SK-N-MC (cell line): ENCODE measurements around the gene COA8.
"Not testable (repeated sequence)": the region's sequence is repeated elsewhere in the genome, so short reads cannot be mapped to it uniquely, and the experiment has no call there.

Source experiments
- DNase-seq: peaks from one replicate; pipeline ENCODE4 v3.0.0-alpha.2; 2011; ENCODE audit warnings: low read depth, low spot score
- H3K27ac ChIP-seq: fragments of 200-600 bp; sonication (generic); 2 replicates; pipeline ENCODE4 v1.5.1; 2016; ENCODE audit warnings: mixed run types
- H3K36me3 ChIP-seq: fragments of 200-600 bp; sonication (generic); 2 replicates; pipeline ENCODE4 v1.6.1; 2017; ENCODE audit warnings: antibody characterized with exemption, low read length, mixed read lengths; ENCODE audit not compliant: insufficient read depth
- H3K4me3 ChIP-seq: fragments of 200-600 bp; sonication (generic); 2 replicates; pipeline ENCODE4 v1.5.1; 2016
- H3K9ac ChIP-seq: fragments of 200-600 bp; sonication (generic); 2 replicates; pipeline ENCODE4 v1.8.0; 2017; ENCODE audit warnings: mixed run types, mixed read lengths; ENCODE audit not compliant: insufficient read length
- H3K9me3 ChIP-seq: fragments of 200-600 bp; sonication (generic); 2 replicates; pipeline ENCODE4 v1.6.1; 2017; ENCODE audit warnings: low read depth, mild to moderate bottlenecking, antibody characterized with exemption, low read length, moderate library complexity, mixed read lengths
- EZH2 ChIP-seq: fragments of 200-600 bp; sonication (generic); IDR thresholded peaks from one replicate; pipeline ENCODE4 v1.6.1; 2017; ENCODE audit warnings: antibody characterized with exemption
- FOXP2 ChIP-seq: optimal IDR thresholded peaks from 2 replicates; pipeline ENCODE3; 2011; ENCODE audit warnings: mild to moderate bottlenecking, moderate library complexity; ENCODE audit not compliant: insufficient read depth; ENCODE audit errors: extremely low read length, control extremely low read depth
- POLR2AphosphoS5 ChIP-seq: IDR thresholded peaks from 2 replicates; pipeline ENCODE4 v1.6.1; 2012; ENCODE audit warnings: mild to moderate bottlenecking, low read depth, low read length, borderline replicate concordance

The COA8 gene

GRCh38 chr14:103584326-103584915 lies 21.7 kb downstream of the COA8 start:
- Histone ChIP-seq H3K27ac (no peak overlapping the region), H3K9me3 (no peaks in the 10 kb centered on the region), H3K9ac (no peak overlapping the region), H3K36me3 (no peaks in the 10 kb centered on the region), H3K4me3 (no peak overlapping the region)
- TF ChIP-seq POLR2AphosphoS5, result no peak
- no peak for TF ChIP-seq EZH2
- TF ChIP-seq FOXP2, result no peak
- DNase-seq, result no peak

- H3K27ac ChIP-seq, result no peak overlapping the region
- no peak overlapping the region for H3K4me3 ChIP-seq
- TF ChIP-seq EZH2, result no peak
- no peak for TF ChIP-seq POLR2AphosphoS5
- no peak for TF ChIP-seq FOXP2
- no peak for DNase-seq
- H3K9ac ChIP-seq, result no peak overlapping the region
- no peaks in the 10 kb centered on the region for H3K9me3 ChIP-seq
- no peaks in the 10 kb centered on the region for H3K36me3 ChIP-seq
Observed at GRCh38 chr14:103593577-103593976, 30.8 kb downstream of the COA8 start.

- peak; percentile 37; the same call in 1 of the 2 replicates for TF ChIP-seq POLR2AphosphoS5
- TF ChIP-seq EZH2, result no peak
- peak overlapping the region; percentile 94 for H3K27ac ChIP-seq
- peak overlapping the region; percentile 59 for H3K4me3 ChIP-seq
- H3K9me3 ChIP-seq, result no peaks in the 10 kb centered on the region
- peak overlapping the region; percentile 64 for H3K9ac ChIP-seq
- H3K36me3 ChIP-seq, result no peaks in the 10 kb centered on the region
- DNase-seq, result peak; percentile 75
Observed at GRCh38 chr14:103594265-103594664, 31.5 kb downstream of the COA8 start.

DNA sequence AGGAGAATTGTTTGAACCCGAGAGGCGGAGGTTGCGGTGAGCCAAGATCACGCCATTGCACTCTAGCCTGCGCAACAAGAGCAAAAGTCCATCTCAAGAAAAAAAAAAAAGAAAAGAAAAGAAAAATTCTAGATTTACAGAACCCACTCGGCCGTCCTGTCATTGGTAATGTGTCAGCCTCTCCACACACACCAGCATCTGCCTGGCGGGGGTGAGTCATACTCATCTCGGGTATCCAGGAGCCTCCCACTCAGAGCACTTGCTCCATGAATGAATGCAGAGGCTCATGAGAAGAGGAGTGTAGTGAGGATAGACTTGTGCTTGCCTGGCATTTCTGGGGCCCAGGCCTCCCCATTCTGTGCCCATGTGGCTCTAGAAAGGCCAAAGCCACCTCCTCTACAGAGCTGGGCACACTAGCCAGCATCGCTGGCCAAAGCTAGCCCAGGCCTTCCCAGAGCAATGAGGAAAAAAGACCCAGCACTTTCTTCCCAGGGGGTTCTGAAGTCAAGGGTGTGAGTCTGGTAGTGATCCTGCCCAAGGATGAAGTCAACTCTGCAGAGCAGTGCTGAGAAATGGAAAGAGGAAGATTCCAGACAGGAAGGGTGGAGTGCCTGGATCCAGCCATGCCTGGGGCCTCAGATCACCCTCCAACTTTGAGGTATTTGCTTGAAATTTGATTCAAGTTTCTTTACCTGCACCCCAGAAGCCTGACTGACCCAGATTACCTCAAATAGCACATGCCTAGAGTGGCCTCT lies 35.0 kb downstream of the COA8 start:
- no peak overlapping the region for H3K4me3 ChIP-seq
- H3K9ac ChIP-seq, result no peak overlapping the region
- no peaks in the 10 kb centered on the region for H3K36me3 ChIP-seq
- TF ChIP-seq FOXP2, result no peak
- TF ChIP-seq POLR2AphosphoS5, result no peak
- no peak for DNase-seq
- no peak overlapping the region for H3K27ac ChIP-seq
- H3K9me3 ChIP-seq, result no peaks in the 10 kb centered on the region

DNA sequence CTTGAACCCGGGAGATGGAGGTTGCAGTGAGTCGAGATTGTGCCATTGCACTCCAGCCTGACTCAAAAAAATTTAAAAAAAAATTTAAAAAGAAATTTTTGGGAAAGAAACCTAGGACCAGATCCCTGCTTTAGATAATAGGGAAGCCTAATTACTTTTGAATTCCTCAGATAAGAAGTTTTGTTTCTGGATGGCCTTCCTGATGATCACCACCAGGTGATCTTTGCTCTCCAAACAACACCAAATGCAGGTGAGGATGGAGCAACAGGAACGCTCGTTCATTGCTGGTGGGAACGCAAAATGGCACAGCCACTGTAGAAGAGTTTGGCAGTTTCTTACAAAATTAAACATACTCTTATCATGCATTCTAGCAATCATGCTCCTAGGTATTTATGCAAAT lies 37.7 kb downstream of the COA8 start:
- TF ChIP-seq EZH2 (no peak), FOXP2 (no peak), POLR2AphosphoS5 (no peak)
- H3K9ac ChIP-seq, result no peak overlapping the region
- no peak overlapping the region for H3K27ac ChIP-seq

GRCh38 chr14:103604620-103605019 lies 41.9 kb downstream of the COA8 start:
- TF ChIP-seq EZH2 (no peak), POLR2AphosphoS5 (no peak)
- Histone ChIP-seq H3K9ac (no peak overlapping the region), H3K4me3 (no peak overlapping the region), H3K36me3 (no peaks in the 10 kb centered on the region), H3K27ac (no peak overlapping the region), H3K9me3 (no peaks in the 10 kb centered on the region)
- DNase-seq, result no peak

More for the DNA sequence above, 37.7 kb downstream of the COA8 start:
- Histone ChIP-seq H3K36me3 (no peaks in the 10 kb centered on the region), H3K4me3 (no peak overlapping the region), H3K9me3 (no peaks in the 10 kb centered on the region)
- no peak for DNase-seq

- Histone ChIP-seq H3K27ac (no peak overlapping the region), H3K36me3 (no peaks in the 10 kb centered on the region), H3K9ac (no peak overlapping the region), H3K9me3 (peaks cover 6% of the 10 kb centered on the region; the same call in 1 of the 2 replicates), H3K4me3 (peak overlapping the region; percentile 70)
- peak; percentile 91 for DNase-seq
- TF ChIP-seq POLR2AphosphoS5, result peak; percentile 57; the same call in 1 of the 2 replicates
- no peak for TF ChIP-seq FOXP2
- no peak for TF ChIP-seq EZH2
Observed at GRCh38 chr14:103606963-103607668, 44.4 kb downstream of the COA8 start.

DNA sequence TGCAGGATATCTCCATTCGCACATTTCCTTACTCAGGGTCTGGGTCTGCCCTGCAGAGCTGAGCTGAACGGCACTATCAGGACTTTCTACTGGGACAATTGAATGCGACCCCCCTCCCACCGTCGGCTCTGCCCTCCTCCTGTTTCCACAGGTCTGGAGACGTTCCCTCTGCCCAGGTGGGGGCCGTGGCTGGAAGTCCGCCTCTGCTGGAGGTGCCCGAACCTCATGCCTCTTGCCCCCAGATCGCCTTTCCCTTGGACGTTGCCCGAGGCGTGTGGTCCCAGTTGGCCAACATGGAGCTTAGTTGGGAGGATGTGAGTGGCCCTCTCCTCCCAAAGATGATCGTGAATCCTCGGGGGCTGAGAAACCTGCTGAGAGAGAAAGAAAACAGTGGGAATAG lies 45.1 kb downstream of the COA8 start:
- Histone ChIP-seq H3K4me3 (peak overlapping the region; percentile 70), H3K36me3 (no peaks in the 10 kb centered on the region), H3K9ac (no peak overlapping the region), H3K27ac (no peak overlapping the region), H3K9me3 (peaks cover 6% of the 10 kb centered on the region; the same call in 1 of the 2 replicates)
- DNase-seq, result no peak
- no peak for TF ChIP-seq POLR2AphosphoS5
- no peak for TF ChIP-seq EZH2
- TF ChIP-seq FOXP2, result no peak

DNA sequence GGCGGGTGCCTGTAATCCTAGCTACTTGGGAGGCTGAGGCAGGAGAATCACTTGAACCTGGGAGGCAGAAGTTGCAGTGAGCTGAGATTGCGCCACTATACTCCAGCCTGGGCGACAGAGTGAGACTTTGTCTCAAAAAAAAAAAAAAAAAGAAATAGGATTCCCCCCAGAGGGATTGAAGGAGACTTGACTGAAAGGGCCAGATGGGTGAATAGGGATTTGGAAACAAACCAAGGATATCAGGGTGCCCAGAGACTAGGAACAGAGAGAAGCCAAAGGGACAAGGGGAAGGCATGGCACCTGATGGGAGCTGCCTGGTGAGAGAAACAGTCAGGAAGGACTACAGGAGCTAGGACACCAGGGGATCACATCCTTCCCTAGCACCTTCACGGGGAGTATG lies 46.3 kb downstream of the COA8 start:
- not testable (repeated sequence) for H3K36me3 ChIP-seq, H3K4me3 ChIP-seq, H3K27ac ChIP-seq, H3K9me3 ChIP-seq, H3K9ac ChIP-seq, DNase-seq
